GM21367 (cell line): ENCODE measurements around the gene STARD3.
"Not testable (repeated sequence)": the region's sequence is repeated elsewhere in the genome, so short reads cannot be mapped to it uniquely, and the experiment has no call there.

ENCODE experiments used
- ATAC-seq: cut with Tn5 transposase; IDR thresholded peaks from one replicate; pipeline ENCODE4 v1.9.1; 2021; ENCODE audit not compliant: unreplicated experiment

Gene STARD3

DNA sequence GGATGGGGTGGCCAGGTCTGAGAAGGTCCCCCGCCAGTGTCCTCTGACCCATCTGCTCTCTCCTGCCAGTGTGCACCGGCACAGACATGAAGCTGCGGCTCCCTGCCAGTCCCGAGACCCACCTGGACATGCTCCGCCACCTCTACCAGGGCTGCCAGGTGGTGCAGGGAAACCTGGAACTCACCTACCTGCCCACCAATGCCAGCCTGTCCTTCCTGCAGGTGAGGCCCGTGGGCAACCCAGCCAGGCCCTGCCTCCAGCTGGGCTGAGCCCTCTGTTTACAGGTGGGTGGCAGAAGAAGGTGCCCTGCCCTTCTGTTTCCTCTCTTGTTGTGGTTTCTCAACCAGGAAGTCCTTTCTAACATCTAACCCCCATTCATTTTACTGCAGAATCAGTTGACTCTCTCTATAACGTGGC, 70.0 kb downstream of the STARD3 start:
- no peak for ATAC-seq

DNA sequence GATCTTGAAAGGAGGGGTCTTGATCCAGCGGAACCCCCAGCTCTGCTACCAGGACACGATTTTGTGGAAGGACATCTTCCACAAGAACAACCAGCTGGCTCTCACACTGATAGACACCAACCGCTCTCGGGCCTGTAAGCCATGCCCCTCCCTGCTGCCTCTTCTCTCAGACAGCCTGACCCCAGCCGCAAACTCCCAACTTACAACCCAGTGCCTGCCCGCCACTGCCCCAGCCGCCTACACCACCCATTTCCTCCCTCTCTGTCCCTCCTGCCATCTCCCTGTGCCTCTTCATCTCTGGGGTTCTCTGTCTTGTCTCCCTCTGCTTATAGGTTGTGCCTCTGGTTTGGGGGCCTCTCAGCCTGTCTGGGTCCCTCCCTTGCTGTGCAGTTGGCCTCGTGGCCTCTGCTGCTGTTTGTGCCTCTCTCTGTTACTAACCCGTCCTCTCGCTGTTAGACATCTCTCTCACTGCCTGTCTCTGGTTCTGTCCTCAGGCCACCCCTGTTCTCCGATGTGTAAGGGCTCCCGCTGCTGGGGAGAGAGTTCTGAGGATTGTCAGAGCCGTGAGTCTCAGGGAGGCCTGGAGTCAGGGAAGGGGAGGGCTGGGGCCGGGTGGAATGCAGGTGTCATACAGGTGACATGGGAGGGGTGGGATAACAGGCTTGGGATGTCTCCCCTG, 72.5 kb downstream of the STARD3 start:
- ATAC-seq: no peak

GRCh38 chr17:39709998-39710964, 73.3 kb downstream of the STARD3 start:
- ATAC-seq: no peak

DNA sequence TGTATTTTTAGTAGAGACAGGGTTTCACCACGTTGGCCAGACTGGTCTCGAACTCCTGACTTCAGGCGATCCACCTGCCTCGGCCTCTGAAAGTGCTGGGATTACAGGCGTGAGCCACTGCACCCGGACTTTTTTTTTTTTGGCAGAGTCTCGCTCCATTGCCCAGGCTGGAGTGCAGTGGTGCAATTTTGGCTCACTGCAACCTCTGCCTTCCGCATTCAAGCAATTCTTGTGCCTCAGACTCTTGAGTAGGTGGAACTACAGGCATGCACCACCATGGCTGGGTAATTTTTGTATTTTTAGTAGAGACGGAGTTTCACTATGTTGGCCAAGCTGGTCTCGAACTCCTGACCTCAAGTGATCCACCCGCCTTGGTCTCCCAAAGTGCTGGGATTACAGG, 74.1 kb downstream of the STARD3 start:
- not testable (repeated sequence) for ATAC-seq

DNA sequence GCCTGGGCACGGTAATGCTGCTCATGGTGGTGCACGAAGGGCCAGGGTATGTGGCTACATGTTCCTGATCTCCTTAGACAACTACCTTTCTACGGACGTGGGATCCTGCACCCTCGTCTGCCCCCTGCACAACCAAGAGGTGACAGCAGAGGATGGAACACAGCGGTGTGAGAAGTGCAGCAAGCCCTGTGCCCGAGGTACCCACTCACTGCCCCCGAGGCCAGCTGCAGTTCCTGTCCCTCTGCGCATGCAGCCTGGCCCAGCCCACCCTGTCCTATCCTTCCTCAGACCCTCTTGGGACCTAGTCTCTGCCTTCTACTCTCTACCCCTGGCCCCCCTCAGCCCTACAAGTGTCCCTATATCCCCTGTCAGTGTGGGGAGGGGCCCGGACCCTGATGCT, 74.9 kb downstream of the STARD3 start:
- no peak for ATAC-seq
